ENCODE measurements around the gene CORO1C. TPM values are rescaled to one million over a fixed set of nuclear protein-coding genes. Genes with fewer than 3 reads are reported as not detected.

Gene CORO1C
- total RNA-seq, 1 experiment from 2014 or later, result 195 TPM

- POLR2A ChIA-PET, result no interaction called here
- Mint-ChIP-seq H3K27ac (ENCODE audit: unreplicated experiment) (no peak overlapping the region), H3K36me3 (ENCODE audit: insufficient read depth, unreplicated experiment) (peaks cover 31% of the 10 kb centered on the region)
Measured at GRCh38 chr12:108712925-108713203, 18.5 kb downstream of the CORO1C start.

GRCh38 chr12:108712165-108712924 lies 19.0 kb downstream of the CORO1C start:
- DNase-seq, result no peak
- H3K4me3 Mint-ChIP-seq (ENCODE audit: unreplicated experiment), result no peak overlapping the region
- no peaks in the 10 kb centered on the region for H3K27me3 ChIP-seq (replicated peaks; ENCODE audit: control insufficient read depth, insufficient read depth, low read length)
- H3K9me3 Mint-ChIP-seq (ENCODE audit: unreplicated experiment), result no peaks in the 10 kb centered on the region
- no peak overlapping the region for H3K4me3 ChIP-seq (ENCODE audit: low read depth, low read length)
- peaks cover 29% of the 10 kb centered on the region for H3K36me3 Mint-ChIP-seq (ENCODE audit: insufficient read depth, unreplicated experiment)
- ChIA-PET CTCF (no interaction called here), POLR2A (no interaction called here)
- peaks cover 16% of the 10 kb centered on the region for H3K4me1 Mint-ChIP-seq (ENCODE audit: low read depth, unreplicated experiment)
- no peak for TF ChIP-seq CTCF (IDR thresholded peaks at IDR 0.05; ENCODE audit: insufficient read depth in 1 of 2, low read depth in 1 of 2, low read length in 1 of 2, severe bottlenecking in 1 of 2, unreplicated experiment in 1 of 2)
- no peaks in the 10 kb centered on the region for H3K9me3 ChIP-seq
- no peaks in the 10 kb centered on the region for H3K4me1 ChIP-seq
- H3K27me3 Mint-ChIP-seq (ENCODE audit: insufficient read depth, unreplicated experiment), result no peaks in the 10 kb centered on the region
- H3K36me3 ChIP-seq (ENCODE audit: control insufficient read depth, insufficient read depth, low read length), result no peaks in the 10 kb centered on the region; the same call in 1 of the 2 replicates
- no TSS peak for BruUV-seq (replicated peaks)
- intact Hi-C loops (cut with micrococcal nuclease; ENCODE audit: unreplicated experiment), result no loop called here
- no peak overlapping the region for H3K27ac Mint-ChIP-seq (ENCODE audit: unreplicated experiment)

More at GRCh38 chr12:108712925-108713203, 18.5 kb downstream of the CORO1C start:
- no peak overlapping the region for H3K4me3 ChIP-seq (ENCODE audit: low read depth, low read length)
- CTCF ChIA-PET, result no interaction called here
- intact Hi-C loops (cut with micrococcal nuclease; ENCODE audit: unreplicated experiment), result no loop called here
- BruUV-seq (replicated peaks), result no TSS peak
- no peaks in the 10 kb centered on the region for H3K27me3 ChIP-seq (replicated peaks; ENCODE audit: control insufficient read depth, insufficient read depth, low read length)
- no peak overlapping the region for H3K4me3 Mint-ChIP-seq (ENCODE audit: unreplicated experiment)
- H3K9me3 ChIP-seq, result no peaks in the 10 kb centered on the region
- no peak for TF ChIP-seq CTCF (IDR thresholded peaks at IDR 0.05; ENCODE audit: insufficient read depth in 1 of 2, low read depth in 1 of 2, low read length in 1 of 2, severe bottlenecking in 1 of 2, unreplicated experiment in 1 of 2)
- no peak for DNase-seq
- H3K27me3 Mint-ChIP-seq (ENCODE audit: insufficient read depth, unreplicated experiment), result no peaks in the 10 kb centered on the region
- H3K36me3 ChIP-seq (ENCODE audit: control insufficient read depth, insufficient read depth, low read length), result no peaks in the 10 kb centered on the region; the same call in 1 of the 2 replicates
- H3K9me3 Mint-ChIP-seq (ENCODE audit: unreplicated experiment), result no peaks in the 10 kb centered on the region
- H3K4me1 ChIP-seq, result no peaks in the 10 kb centered on the region
- peaks cover 17% of the 10 kb centered on the region for H3K4me1 Mint-ChIP-seq (ENCODE audit: low read depth, unreplicated experiment)

- Histone ChIP-seq H3K36me3 (ENCODE audit: control insufficient read depth, insufficient read depth, low read length) (no peaks in the 10 kb centered on the region), H3K9me3 (no peaks in the 10 kb centered on the region), H3K4me1 (no peaks in the 10 kb centered on the region), H3K4me3 (ENCODE audit: low read depth, low read length) (no peak overlapping the region), H3K27me3 (replicated peaks; ENCODE audit: control insufficient read depth, insufficient read depth, low read length) (no peaks in the 10 kb centered on the region)
- H3K9me3 Mint-ChIP-seq (ENCODE audit: unreplicated experiment), result no peaks in the 10 kb centered on the region
- no peak overlapping the region for H3K27ac Mint-ChIP-seq (ENCODE audit: unreplicated experiment)
- no TSS peak for BruUV-seq (replicated peaks)
- H3K36me3 Mint-ChIP-seq (ENCODE audit: insufficient read depth, unreplicated experiment), result peaks cover 22% of the 10 kb centered on the region
- H3K27me3 Mint-ChIP-seq (ENCODE audit: insufficient read depth, unreplicated experiment), result no peaks in the 10 kb centered on the region
- TF ChIP-seq CTCF (IDR thresholded peaks at IDR 0.05; ENCODE audit: insufficient read depth in 1 of 2, low read depth in 1 of 2, low read length in 1 of 2, severe bottlenecking in 1 of 2, unreplicated experiment in 1 of 2), result no peak
- ChIA-PET POLR2A (no interaction called here), CTCF (no interaction called here)
- H3K4me1 Mint-ChIP-seq (ENCODE audit: low read depth, unreplicated experiment), result peaks cover 8% of the 10 kb centered on the region
- intact Hi-C loops (cut with micrococcal nuclease; ENCODE audit: unreplicated experiment), result no loop called here
- no peak overlapping the region for H3K4me3 Mint-ChIP-seq (ENCODE audit: unreplicated experiment)
- DNase-seq, result no peak
Measured at GRCh38 chr12:108711489-108712164, 19.7 kb downstream of the CORO1C start.

All from Caco-2 (cell line).